GM23338 (cell line): Measurements from ENCODE around the gene CARF. TPM values are rescaled to one million over a fixed set of nuclear protein-coding genes. Genes with fewer than 3 reads are reported as not detected.

Source experiments
- ATAC-seq: fragments of 200-7000 bp; cut with Tn5 transposase; 3 replicates; pipeline ENCODE4 v1.9.1; 2020
- DNase-seq: peaks from one replicate; pipeline ENCODE4 v3.0.0-alpha.2; 2015; ENCODE audit warnings: low spot score
- H2AFZ ChIP-seq: fragments of 200-600 bp; sonication (generic); 2 replicates; pipeline ENCODE4 v1.8.0; 2016; ENCODE audit warnings: antibody characterized with exemption, mild to moderate bottlenecking, moderate library complexity
- H3F3A ChIP-seq: fragments of 200-600 bp; sonication (generic); replicated peaks from 2 replicates; pipeline ENCODE4 v1.8.0; 2017; ENCODE audit warnings: antibody characterized with exemption, mixed run types, low read depth
- H3K27ac ChIP-seq: fragments of 200-600 bp; sonication (generic); 2 replicates; pipeline ENCODE4 v1.6.1; 2016; ENCODE audit warnings: low read depth
- H3K27me3 ChIP-seq: fragments of 200-600 bp; sonication (generic); 2 replicates; pipeline ENCODE4 v1.8.0; 2016; ENCODE audit warnings: mild to moderate bottlenecking, mixed run types, moderate library complexity; ENCODE audit not compliant: insufficient read depth
- H3K36me3 ChIP-seq: fragments of 200-600 bp; sonication (generic); 2 replicates; pipeline ENCODE4 v1.8.0; 2016; ENCODE audit warnings: mild to moderate bottlenecking; ENCODE audit not compliant: insufficient read depth
- H3K4me1 ChIP-seq: fragments of 200-600 bp; sonication (generic); 2 replicates; pipeline ENCODE4 v1.8.0; 2016; ENCODE audit warnings: mild to moderate bottlenecking, moderate library complexity; ENCODE audit not compliant: insufficient read depth
- H3K4me2 ChIP-seq: fragments of 200-600 bp; sonication (generic); 2 replicates; pipeline ENCODE4 v1.7.1; 2017; ENCODE audit warnings: mixed run types
- H3K4me3 ChIP-seq: fragments of 200-600 bp; sonication (generic); 2 replicates; pipeline ENCODE4 v1.6.1; 2016; ENCODE audit warnings: mixed run types
- H3K79me2 ChIP-seq: fragments of 200-600 bp; sonication (generic); replicated peaks from 2 replicates; pipeline ENCODE4 v1.8.0; 2017; ENCODE audit warnings: mild to moderate bottlenecking; ENCODE audit not compliant: insufficient read depth
- H3K9me2 ChIP-seq: fragments of 200-600 bp; sonication (generic); 2 replicates; pipeline ENCODE4 v1.8.0; 2017; ENCODE audit not compliant: insufficient read depth
- H4K20me1 ChIP-seq: fragments of 200-600 bp; sonication (generic); replicated peaks from 2 replicates; pipeline ENCODE4 v1.8.0; 2017; ENCODE audit warnings: mild to moderate bottlenecking; ENCODE audit not compliant: insufficient read depth
- H3K27ac Mint-ChIP-seq: 2 replicates; pipeline ENCODE4 v1.8.0; 2020; ENCODE audit warnings: inconsistent platforms, mild to moderate bottlenecking, moderate library complexity, mixed read lengths
- H3K27me3 Mint-ChIP-seq: 3 replicates; pipeline ENCODE4 v1.8.0; 2022; ENCODE audit warnings: low read depth, mild to moderate bottlenecking, moderate library complexity, mixed read lengths, inconsistent platforms; ENCODE audit not compliant: insufficient read depth, poor library complexity
- H3K36me3 Mint-ChIP-seq: 3 replicates; pipeline ENCODE4 v1.8.0; 2021; ENCODE audit warnings: low read depth, mild to moderate bottlenecking, inconsistent platforms, moderate library complexity, mixed read lengths
- H3K4me1 Mint-ChIP-seq: 3 replicates; pipeline ENCODE4 v1.8.0; 2020; ENCODE audit warnings: mild to moderate bottlenecking, inconsistent platforms, mixed read lengths
- H3K4me3 Mint-ChIP-seq: 3 replicates; pipeline ENCODE4 v1.8.0; 2021; ENCODE audit warnings: moderate library complexity, mild to moderate bottlenecking, inconsistent platforms, mixed read lengths
- H3K9me3 Mint-ChIP-seq: 3 replicates; pipeline ENCODE4 v1.8.0; 2020; ENCODE audit warnings: moderate library complexity, mild to moderate bottlenecking, inconsistent platforms, mixed read lengths
- CREB1 ChIP-seq: fragments of 250-450 bp; sonication (Bioruptor Pico); IDR thresholded peaks from 2 replicates; pipeline ENCODE4 v1.5.0; 2020; ENCODE audit warnings: low read depth, mild to moderate bottlenecking, moderate library complexity
- CTCF ChIP-seq, 2 experiments: fragments of 200-600 bp in 1 of 2; sonication (generic) in 1 of 2; conservative IDR thresholded peaks; 2 replicates each; pipeline versions ENCODE4 v1.5.1 to v1.6.1; 2016 to 2017; ENCODE audit warnings: antibody characterized with exemption in 2 of 2, low read depth in 2 of 2, mild to moderate bottlenecking in 2 of 2, moderate library complexity in 1 of 2
- ETS1 ChIP-seq: IDR thresholded peaks from 2 replicates; pipeline ENCODE4 v1.6.1; 2016; ENCODE audit warnings: antibody characterized with exemption
- EZH2 ChIP-seq: fragments of 200-600 bp; sonication (generic); IDR thresholded peaks from one replicate; pipeline ENCODE4 v1.8.0; 2017; ENCODE audit warnings: antibody characterized with exemption, mild to moderate bottlenecking, low read depth; ENCODE audit not compliant: unreplicated experiment
- EZH2phosphoT487 ChIP-seq: fragments of 200-600 bp; sonication (generic); IDR thresholded peaks from one replicate; pipeline ENCODE4 v1.8.1; 2018; ENCODE audit warnings: antibody characterized with exemption; ENCODE audit not compliant: unreplicated experiment
- JUNB ChIP-seq: IDR thresholded peaks from one replicate; pipeline ENCODE4 v1.6.1; 2016; ENCODE audit warnings: antibody characterized with exemption; ENCODE audit not compliant: unreplicated experiment
- NANOG ChIP-seq: IDR thresholded peaks from 2 replicates; pipeline ENCODE4 v1.6.1; 2016; ENCODE audit warnings: antibody characterized with exemption, borderline replicate concordance
- POLR2AphosphoS5 ChIP-seq: IDR thresholded peaks from 2 replicates; pipeline ENCODE4 v1.6.1; 2016; ENCODE audit warnings: antibody characterized with exemption, low read depth
- REST ChIP-seq: IDR thresholded peaks from one replicate; pipeline ENCODE4 v1.6.1; 2018; ENCODE audit warnings: antibody characterized with exemption; ENCODE audit not compliant: unreplicated experiment
- STAT1 ChIP-seq: IDR thresholded peaks from one replicate; pipeline ENCODE4 v1.6.1; 2016; ENCODE audit warnings: antibody characterized with exemption; ENCODE audit not compliant: unreplicated experiment
- ZNF114 ChIP-seq: fragments of 250-450 bp; sonication (Bioruptor Pico); IDR thresholded peaks from 2 replicates; pipeline ENCODE4 v1.5.0; 2020; ENCODE audit warnings: mild to moderate bottlenecking, moderate library complexity
- ZNF331 ChIP-seq: fragments of 250-450 bp; sonication (Bioruptor Pico); IDR thresholded peaks from 2 replicates; pipeline ENCODE4 v1.5.0; 2020; ENCODE audit warnings: low read depth, mild to moderate bottlenecking, moderate library complexity
- ZNF462 ChIP-seq: fragments of 250-450 bp; sonication (Bioruptor Pico); IDR thresholded peaks from 2 replicates; pipeline ENCODE4 v1.5.0; 2020; ENCODE audit warnings: mild to moderate bottlenecking, moderate library complexity
- polyA plus RNA-seq: library from polyadenylated mRNA; unstranded; fragments of >200 nt; fragmentation: Nextera tagmentation; extraction: Ambion mirVana; gene quantifications from 2 replicates; pipeline ENCODE4 v1.2.1, GENCODE V29; 2016
- total RNA-seq: library from RNA; depleted of rRNA; stranded (reverse); fragments of >200 nt; shearing (Covaris generic); gene quantifications from 2 replicates; pipeline ENCODE4 v1.2.3, GENCODE V29; 2014

Gene CARF
- total and polyA plus RNA-seq, 2 experiments from 2014 or later: 1.7 to 3.3 TPM

GRCh38 chr2:203016716-203017115, 104.6 kb downstream of the CARF start:
- Histone ChIP-seq H3K4me2 (no peak overlapping the region), H3K27ac (no peak overlapping the region)
- DNase-seq: no peak

More at GRCh38 chr2:203016716-203017115, 104.6 kb downstream of the CARF start:
- no peak for ATAC-seq
- no peaks in the 10 kb centered on the region for H3K36me3 ChIP-seq
- peak overlapping the region; percentile 38; the same call in 1 of the 3 replicates for H3K4me3 Mint-ChIP-seq
- no peaks in the 10 kb centered on the region for H3K27me3 ChIP-seq
- H3K9me3 Mint-ChIP-seq: no peaks in the 10 kb centered on the region
- H3K4me1 Mint-ChIP-seq: peaks cover 19% of the 10 kb centered on the region
- no peaks in the 10 kb centered on the region for H4K20me1 ChIP-seq
- H3F3A ChIP-seq: no peaks in the 10 kb centered on the region
- peaks cover 7% of the 10 kb centered on the region for H3K27me3 Mint-ChIP-seq
- no peak overlapping the region for H2AFZ ChIP-seq
- H3K36me3 Mint-ChIP-seq: no peaks in the 10 kb centered on the region
- peaks cover 7% of the 10 kb centered on the region; the same call in 1 of the 2 replicates for H3K79me2 ChIP-seq
- 0 out of 2 replicates have a peak, but pooled peaks cover 3% of the 10 kb centered on the region for H3K4me1 ChIP-seq
- TF ChIP-seq EZH2phosphoT487 (no peak), CTCF (conservative IDR thresholded peaks at IDR 0.05; ENCODE audit: low read depth in 2 of 2) (no peak), ZNF114 (no peak), ETS1 (no peak), ZNF462 (CRISPR knock-in tag) (no peak), REST (no peak), POLR2AphosphoS5 (no peak), CREB1 (CRISPR knock-in tag) (no peak), STAT1 (no peak), JUNB (no peak), EZH2 (no peak), ZNF331 (no peak), NANOG (no peak)
- peak overlapping the region; percentile 41; the same call in 1 of the 2 replicates for H3K27ac Mint-ChIP-seq
- H3K4me3 ChIP-seq: no peak overlapping the region
- no peaks in the 10 kb centered on the region for H3K9me2 ChIP-seq
